NCI-H1694 treated with DMSO at 0.1 percent for 48 hours (cell line): Measurements from ENCODE around the gene IDH3G.

Source experiments
- DNase-seq: peaks from one replicate; lab custom pipeline; 2025; lab: John Stamatoyannopoulos, UW

IDH3G gene

GRCh38 chrX:153816831-153817690 is 22.9 kb upstream of the IDH3G start:
- no peak for DNase-seq

DNA sequence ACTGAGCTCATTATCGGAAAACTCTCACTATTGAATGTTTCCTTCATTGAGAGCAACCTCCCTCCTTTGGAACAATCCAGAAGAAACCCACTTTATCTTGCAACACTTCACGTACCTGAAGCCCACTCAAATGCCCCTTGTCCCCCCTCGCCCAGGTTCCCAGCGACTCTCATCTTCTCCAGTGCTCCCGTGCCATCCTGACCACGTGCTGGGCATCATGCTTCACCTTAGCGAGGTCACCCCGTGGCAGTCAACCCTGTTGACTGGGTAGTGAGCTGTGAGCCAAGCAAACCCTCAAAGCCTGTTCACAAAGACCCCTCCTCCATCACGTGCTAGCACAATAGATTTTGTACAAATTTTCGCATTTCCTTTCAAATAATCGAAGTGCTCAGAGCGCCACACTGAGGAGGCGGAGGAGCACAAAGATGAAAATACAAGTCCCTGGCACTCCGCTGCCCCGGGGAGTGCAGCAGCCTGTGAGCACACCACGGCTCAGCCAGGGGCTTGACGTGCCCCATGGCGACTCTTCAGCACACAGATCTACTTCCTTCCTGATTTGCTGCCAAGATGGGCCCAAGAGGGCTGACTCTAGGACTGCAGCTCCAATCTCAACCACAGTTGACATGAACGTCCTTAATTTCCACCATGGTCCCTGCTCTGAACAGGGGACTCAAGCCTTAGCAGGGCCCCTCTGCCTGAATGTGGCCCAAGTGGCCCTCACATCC is 20.6 kb upstream of the IDH3G start:
- DNase-seq, result no peak

- no peak for DNase-seq
Observed at GRCh38 chrX:153813161-153813560, 19.0 kb upstream of the IDH3G start.

DNA sequence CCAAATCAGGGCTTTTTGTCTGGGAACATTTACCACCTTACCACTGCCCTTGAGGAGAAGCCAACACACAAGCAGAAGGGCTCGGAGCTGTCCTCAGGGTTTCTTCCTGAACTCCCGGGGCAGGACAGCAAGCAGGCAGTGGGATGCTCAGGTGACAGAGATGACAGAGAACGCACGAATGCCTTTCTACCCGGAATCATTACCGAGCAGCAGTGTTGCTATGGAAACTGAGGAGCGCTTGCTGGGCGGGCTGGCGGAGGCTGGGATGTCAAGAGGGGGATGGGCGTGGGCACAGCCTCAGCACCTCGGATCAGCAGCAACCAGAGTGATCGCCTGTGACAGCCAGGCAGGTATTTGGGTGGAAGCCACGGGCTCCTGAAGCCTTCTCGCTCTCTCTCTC is 18.0 kb upstream of the IDH3G start:
- no peak for DNase-seq

DNA sequence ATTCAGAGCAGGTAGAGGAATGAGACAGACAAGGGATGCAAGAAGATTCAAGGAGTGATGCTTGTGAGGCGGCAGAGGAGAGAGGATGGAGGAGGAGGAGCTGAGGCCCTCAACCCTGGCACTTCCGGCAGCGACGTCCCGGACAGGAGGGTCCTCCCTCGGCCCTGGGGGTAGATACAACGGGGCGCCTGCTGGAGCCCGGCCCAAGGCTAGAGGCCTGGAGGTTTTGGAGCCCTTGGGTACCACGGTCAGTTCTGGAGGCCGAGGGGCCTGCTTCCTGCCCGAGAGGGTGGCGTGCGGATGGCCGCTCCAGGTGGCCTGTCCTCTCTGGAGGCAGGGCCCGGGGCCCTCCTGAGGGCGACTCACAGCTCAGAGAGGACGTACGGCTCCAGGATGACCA is 13.8 kb upstream of the IDH3G start:
- DNase-seq, result no peak

GRCh38 chrX:153806999-153807575 is 12.9 kb upstream of the IDH3G start:
- DNase-seq, result no peak

- no peak for DNase-seq
Observed at GRCh38 chrX:153805436-153805835, 11.3 kb upstream of the IDH3G start.

- no peak for DNase-seq
Observed at GRCh38 chrX:153804621-153805020, 10.4 kb upstream of the IDH3G start.

DNA sequence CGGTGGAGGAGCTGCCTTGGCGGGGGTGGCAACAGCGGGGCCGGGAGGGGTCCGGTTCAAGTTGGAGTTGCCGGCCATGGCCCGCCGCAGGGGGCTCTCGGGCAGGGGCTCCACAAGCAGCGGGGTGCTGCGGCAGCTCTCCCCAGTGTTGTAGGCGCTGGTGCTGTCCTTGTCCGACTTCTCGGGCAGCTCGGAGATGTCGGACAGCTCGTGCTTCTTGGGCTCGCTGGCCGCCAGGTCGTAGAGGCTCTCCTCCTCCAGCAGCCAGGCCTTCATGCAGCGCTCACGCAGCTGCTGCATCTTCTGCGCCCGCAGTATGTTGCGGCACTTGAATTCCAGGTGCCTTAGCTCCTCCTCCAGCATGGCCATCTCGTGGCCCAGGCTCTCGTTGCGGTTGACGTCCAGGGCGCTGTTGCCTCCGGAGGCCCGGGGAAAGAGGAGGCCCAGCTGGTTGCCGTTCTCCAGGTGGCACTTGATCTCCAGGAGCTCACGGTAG is 10.0 kb upstream of the IDH3G start:
- no peak for DNase-seq

GRCh38 chrX:153803211-153804099 is 9.3 kb upstream of the IDH3G start:
- no peak for DNase-seq

DNA sequence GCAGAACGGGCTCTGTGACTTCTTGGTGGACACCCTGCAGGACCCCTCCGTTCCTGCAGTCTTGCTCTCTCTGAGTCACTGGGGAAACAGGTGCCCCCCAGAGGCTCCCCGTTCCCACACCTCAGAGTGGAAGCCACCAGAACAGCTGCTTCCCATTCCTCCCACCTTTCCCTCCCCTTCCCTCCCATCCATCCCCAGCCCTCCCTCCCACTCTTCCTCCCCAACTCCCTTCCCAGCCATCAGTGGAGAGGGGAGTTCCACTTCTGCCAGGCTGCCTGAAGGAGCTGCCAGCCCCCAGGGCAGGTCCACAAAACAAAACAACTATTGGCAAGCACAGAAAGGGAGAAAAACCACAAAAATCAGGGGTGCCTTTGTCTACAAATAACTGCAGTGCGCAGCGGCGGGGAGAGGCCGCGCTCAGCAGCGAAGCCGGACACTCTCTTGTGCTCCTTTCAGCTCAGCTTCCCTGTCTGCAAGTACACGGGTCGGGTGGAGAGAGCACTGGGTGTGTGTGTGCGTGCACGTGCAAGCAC is 8.4 kb upstream of the IDH3G start:
- DNase-seq, result no peak

GRCh38 chrX:153801669-153802068 is 7.5 kb upstream of the IDH3G start:
- DNase-seq, result no peak

- DNase-seq, result peak; percentile 40
Observed at GRCh38 chrX:153800746-153801145, 6.6 kb upstream of the IDH3G start.

- no peak for DNase-seq
Observed at GRCh38 chrX:153800177-153800722, 6.1 kb upstream of the IDH3G start.

DNA sequence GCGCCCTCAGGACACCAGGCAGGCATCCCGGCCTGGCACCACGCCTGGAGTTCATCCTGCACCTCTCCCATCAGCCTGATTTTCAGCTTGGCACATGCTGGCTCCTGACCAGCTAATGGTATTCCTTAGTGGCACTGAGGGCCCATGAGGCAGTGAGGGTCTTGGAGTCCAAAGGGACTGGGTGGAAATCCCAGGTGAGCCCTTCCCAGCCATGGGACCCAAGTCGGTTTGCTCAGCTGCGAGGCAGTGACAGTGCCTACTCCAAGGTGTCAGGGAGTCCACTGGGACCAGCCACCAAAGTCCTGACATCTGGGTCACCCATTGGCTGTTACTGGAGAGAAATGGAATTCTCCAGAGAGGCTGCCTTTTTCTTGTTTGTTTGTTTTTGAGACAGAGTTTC is 5.2 kb upstream of the IDH3G start:
- DNase-seq, result no peak

DNA sequence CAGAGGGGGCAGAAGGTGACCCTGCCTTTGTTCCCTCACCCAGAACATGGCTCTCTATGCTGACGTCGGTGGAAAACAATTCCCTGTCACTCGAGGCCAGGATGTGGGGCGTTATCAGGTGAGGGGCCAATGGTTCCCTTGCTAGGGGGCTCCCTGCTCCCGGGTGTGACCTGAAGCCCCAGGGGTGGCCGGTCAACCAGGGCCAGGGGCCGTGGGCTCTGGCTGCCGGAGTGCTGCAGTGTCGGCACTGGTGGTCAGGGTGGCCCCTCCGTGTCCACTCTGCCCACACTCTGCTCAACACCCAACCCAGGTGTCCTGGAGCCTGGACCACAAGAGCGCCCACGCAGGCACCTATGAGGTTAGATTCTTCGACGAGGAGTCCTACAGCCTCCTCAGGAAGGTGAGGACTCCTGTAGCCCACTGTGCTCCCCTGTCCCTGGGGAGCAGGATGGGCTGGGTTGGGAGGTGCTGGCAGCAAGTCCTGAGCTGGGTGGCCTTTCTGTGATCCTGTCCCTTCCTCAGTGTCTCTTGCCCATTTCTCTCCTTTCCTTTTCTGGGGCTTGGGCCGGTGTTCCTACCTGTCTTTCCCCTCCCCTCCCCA is 3.3 kb upstream of the IDH3G start:
- DNase-seq, result no peak

DNA sequence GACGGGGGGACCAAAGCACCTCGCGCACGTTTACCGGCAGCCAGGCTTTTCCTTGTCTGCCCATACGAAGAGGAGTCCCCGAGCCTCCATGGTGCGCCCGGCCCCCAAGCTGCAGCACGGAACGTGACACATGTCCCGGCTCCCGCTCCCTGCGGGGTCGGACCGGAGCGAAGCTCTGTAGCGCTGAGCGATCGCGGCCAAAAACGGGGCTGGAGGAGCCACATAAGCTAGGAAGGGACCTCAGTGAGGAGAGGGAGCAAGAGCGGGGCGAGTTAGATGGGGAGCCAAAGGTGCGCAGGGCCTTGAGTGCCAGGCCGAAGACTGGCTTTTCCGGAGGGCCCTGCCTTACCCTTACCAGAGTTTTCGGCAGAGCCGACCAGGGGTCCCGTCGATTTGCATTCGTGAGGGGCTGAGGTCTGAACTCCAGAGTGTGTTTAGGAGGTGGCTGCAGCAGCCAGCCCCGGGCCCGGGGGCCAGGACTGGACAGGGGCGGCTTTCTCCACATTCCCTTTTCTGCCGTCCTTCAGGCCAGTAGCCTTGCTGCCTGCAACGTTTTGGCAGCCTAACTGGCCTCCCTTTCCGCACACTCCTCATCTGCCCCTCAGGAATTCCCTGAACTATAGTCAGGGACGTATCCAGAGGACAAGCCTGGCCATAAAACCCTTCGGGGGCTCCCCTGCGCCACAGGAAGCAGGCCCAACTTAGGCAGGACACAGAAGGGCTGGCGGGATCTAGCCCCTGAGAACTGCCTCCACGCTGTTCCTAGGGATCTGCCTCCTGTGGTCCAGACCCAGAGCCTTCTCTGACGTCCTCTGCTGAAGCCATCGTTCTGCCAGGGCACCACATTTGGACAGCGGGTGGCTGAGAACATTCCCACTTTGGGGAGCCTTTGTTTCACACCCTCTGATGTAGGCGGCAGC is 982 bp upstream of the IDH3G start:
- DNase-seq, result no peak

GRCh38 chrX:153793291-153793690 is 884 bp downstream of the IDH3G start:
- no peak for DNase-seq

DNA sequence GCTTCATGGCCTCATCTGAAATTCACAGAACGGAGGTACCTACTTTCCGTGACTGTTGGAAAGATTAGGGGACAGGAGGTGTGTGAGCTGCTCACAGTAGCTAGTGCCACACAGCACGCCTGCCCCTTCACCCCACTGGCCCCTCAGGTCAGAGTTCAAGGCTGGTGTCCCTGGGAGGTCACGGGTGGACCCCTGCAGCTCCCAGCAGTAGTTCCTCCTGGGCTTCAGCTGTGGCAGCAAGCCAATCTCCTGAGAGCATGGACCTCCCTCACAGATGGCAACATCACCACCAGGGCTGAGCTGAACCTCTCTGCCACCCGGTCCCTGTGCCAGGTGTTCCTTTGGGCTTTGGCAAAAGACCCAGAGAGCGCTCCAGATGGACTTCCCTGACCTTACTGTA is 1.8 kb downstream of the IDH3G start:
- DNase-seq, result peak; percentile 56
